ENCODE data around the gene STK25.

STK25 gene

DNA sequence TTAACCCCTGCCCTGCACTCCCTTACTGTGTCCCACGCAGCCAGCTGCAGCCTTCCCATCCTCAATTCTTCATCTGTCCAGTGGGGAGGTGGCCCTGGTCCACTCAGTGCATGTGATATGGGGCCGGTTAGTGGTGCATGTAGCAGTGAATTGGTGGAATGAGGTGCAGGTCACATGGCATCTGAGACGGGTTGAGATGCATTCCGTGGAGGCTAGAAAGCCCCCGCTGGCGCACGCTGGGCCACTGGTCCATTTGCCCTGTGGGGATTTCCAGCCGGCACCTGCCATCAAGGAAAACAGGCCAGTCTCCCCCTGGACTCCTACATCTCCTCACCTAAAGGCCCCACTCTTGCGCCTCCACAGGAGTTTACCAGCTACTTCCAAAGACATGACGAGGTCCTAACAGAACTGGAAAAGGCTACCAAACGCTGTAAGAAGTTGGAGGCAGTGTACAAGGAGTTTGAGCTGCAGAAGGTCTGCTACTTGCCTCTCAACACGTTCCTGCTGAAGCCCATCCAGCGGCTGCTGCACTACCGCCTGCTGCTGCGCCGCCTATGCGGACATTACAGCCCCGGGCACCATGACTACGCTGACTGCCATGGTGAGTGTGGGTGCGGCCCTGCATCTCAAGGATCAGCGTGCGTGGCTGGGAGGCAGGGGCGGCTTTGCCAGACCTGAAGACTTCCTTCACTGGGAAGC is 40.5 kb downstream of the STK25 start:
- Histone ChIP-seq H3K4me1 (ENCODE audit: control insufficient read depth, insufficient read depth, low read length) (no peaks in the 10 kb centered on the region), H3K4me3 (ENCODE audit: low read depth, low read length) (no peak overlapping the region), H3K36me3 (ENCODE audit: control insufficient read depth in 2 of 2, insufficient read depth in 1 of 2, low read length in 2 of 2) (peaks cover 0 to 25% of the 10 kb centered on the region in 2 experiments; a peak in 1 of 3 replicates), H3K9me3 (ENCODE audit: control insufficient read depth, insufficient read depth, low read depth, low read length) (no peaks in the 10 kb centered on the region), H3K27ac (ENCODE audit: extremely low read depth, low read depth, low read length) (no peak overlapping the region)
- ChIA-PET CTCF (interaction anchor here (0.6 kb wide), 1 partner anchor 410 kb away, joined by 4 read pairs; no protein-coding TSS in a partner anchor), POLR2A (no interaction called here)
- no peak for TF ChIP-seq GFI1B (tag by site-specific recombination; IDR thresholded peaks at IDR 0.05)
- no peak for TF ChIP-seq ZNF394 (tag by site-specific recombination; IDR thresholded peaks at IDR 0.05; ENCODE audit: borderline replicate concordance)
- no peak for TF ChIP-seq ZNF10 (tag by site-specific recombination; IDR thresholded peaks at IDR 0.05)

DNA sequence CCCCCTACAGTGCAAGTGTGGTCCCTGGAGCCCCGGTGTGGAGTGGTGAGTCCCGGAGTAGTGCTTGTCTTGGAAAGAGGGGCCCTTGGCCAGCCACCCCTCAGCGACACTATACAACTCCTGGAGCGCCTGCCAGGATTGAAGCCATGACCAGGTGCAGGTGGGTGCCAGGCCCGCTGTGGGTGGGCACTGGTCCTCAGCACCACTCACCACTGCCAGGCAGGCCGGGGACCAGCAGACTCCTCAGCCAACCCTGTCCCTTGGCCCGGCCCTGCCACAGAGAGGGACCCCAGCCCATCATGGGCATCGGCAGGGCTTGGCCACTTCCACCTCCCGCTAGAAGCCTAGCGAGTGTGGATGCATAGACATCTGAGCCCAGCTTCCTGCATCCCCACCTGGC is 42.2 kb downstream of the STK25 start:
- POLR2A ChIA-PET = interaction anchor here (0.6 kb wide), 1 partner anchor 180 kb away, joined by 6 read pairs; no protein-coding TSS in a partner anchor
- Histone ChIP-seq H3K27ac (ENCODE audit: extremely low read depth, low read depth, low read length) (no peak overlapping the region), H3K36me3 (ENCODE audit: control insufficient read depth in 2 of 2, insufficient read depth in 1 of 2, low read length in 2 of 2) (peaks cover 0 to 25% of the 10 kb centered on the region in 2 experiments; a peak in 1 of 3 replicates), H3K4me3 (ENCODE audit: low read depth, low read length) (no peak overlapping the region), H3K9me3 (ENCODE audit: control insufficient read depth, insufficient read depth, low read depth, low read length) (no peaks in the 10 kb centered on the region), H3K4me1 (ENCODE audit: control insufficient read depth, insufficient read depth, low read length) (no peaks in the 10 kb centered on the region)
- CTCF ChIA-PET = no interaction called here
- TF ChIP-seq, protein P1, sequence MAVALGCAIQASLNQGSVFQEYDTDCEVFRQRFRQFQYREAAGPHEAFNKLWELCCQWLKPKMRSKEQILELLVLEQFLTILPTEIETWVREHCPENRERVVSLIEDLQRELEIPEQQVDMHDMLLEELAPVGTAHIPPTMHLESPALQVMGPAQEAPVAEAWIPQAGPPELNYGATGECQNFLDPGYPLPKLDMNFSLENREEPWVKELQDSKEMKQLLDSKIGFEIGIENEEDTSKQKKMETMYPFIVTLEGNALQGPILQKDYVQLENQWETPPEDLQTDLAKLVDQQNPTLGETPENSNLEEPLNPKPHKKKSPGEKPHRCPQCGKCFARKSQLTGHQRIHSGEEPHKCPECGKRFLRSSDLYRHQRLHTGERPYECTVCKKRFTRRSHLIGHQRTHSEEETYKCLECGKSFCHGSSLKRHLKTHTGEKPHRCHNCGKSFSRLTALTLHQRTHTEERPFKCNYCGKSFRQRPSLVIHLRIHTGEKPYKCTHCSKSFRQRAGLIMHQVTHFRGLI (tag by site-specific recombination; IDR thresholded peaks at IDR 0.05) = no peak
- TF ChIP-seq ZNF138 (tag by site-specific recombination; IDR thresholded peaks at IDR 0.05; ENCODE audit: borderline replicate concordance) (no peak), ZBTB17 (tag by site-specific recombination; IDR thresholded peaks at IDR 0.05) (no peak), ZNF677 (tag by site-specific recombination; IDR thresholded peaks at IDR 0.05) (no peak), ZNF548 (tag by site-specific recombination; IDR thresholded peaks at IDR 0.05) (no peak), ZNF514 (tag by site-specific recombination; IDR thresholded peaks at IDR 0.05) (no peak), ZNF621 (tag by site-specific recombination; IDR thresholded peaks at IDR 0.05) (no peak), ZNF560 (tag by site-specific recombination; IDR thresholded peaks at IDR 0.05; ENCODE audit: borderline replicate concordance) (no peak), ZNF626 (tag by site-specific recombination; IDR thresholded peaks at IDR 0.05) (no peak), MYNN (tag by site-specific recombination; IDR thresholded peaks at IDR 0.05; ENCODE audit: borderline replicate concordance) (no peak), ZFP3 (tag by site-specific recombination; IDR thresholded peaks at IDR 0.05; ENCODE audit: low read depth) (no peak)
- TF ChIP-seq, protein P2, sequence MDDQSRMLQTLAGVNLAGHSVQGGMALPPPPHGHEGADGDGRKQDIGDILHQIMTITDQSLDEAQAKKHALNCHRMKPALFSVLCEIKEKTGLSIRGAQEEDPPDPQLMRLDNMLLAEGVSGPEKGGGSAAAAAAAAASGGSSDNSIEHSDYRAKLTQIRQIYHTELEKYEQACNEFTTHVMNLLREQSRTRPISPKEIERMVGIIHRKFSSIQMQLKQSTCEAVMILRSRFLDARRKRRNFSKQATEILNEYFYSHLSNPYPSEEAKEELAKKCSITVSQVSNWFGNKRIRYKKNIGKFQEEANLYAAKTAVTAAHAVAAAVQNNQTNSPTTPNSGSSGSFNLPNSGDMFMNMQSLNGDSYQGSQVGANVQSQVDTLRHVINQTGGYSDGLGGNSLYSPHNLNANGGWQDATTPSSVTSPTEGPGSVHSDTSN (CRISPR knock-in tag; IDR thresholded peaks at IDR 0.05) = no peak
- TF ChIP-seq, protein P3, sequence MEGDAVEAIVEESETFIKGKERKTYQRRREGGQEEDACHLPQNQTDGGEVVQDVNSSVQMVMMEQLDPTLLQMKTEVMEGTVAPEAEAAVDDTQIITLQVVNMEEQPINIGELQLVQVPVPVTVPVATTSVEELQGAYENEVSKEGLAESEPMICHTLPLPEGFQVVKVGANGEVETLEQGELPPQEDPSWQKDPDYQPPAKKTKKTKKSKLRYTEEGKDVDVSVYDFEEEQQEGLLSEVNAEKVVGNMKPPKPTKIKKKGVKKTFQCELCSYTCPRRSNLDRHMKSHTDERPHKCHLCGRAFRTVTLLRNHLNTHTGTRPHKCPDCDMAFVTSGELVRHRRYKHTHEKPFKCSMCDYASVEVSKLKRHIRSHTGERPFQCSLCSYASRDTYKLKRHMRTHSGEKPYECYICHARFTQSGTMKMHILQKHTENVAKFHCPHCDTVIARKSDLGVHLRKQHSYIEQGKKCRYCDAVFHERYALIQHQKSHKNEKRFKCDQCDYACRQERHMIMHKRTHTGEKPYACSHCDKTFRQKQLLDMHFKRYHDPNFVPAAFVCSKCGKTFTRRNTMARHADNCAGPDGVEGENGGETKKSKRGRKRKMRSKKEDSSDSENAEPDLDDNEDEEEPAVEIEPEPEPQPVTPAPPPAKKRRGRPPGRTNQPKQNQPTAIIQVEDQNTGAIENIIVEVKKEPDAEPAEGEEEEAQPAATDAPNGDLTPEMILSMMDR (tag by site-specific recombination; IDR thresholded peaks at IDR 0.05) = no peak
- TF ChIP-seq, protein P4, sequence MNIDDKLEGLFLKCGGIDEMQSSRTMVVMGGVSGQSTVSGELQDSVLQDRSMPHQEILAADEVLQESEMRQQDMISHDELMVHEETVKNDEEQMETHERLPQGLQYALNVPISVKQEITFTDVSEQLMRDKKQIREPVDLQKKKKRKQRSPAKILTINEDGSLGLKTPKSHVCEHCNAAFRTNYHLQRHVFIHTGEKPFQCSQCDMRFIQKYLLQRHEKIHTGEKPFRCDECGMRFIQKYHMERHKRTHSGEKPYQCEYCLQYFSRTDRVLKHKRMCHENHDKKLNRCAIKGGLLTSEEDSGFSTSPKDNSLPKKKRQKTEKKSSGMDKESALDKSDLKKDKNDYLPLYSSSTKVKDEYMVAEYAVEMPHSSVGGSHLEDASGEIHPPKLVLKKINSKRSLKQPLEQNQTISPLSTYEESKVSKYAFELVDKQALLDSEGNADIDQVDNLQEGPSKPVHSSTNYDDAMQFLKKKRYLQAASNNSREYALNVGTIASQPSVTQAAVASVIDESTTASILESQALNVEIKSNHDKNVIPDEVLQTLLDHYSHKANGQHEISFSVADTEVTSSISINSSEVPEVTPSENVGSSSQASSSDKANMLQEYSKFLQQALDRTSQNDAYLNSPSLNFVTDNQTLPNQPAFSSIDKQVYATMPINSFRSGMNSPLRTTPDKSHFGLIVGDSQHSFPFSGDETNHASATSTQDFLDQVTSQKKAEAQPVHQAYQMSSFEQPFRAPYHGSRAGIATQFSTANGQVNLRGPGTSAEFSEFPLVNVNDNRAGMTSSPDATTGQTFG (tag by site-specific recombination; IDR thresholded peaks at IDR 0.05; ENCODE audit: borderline replicate concordance) = no peak
- TF ChIP-seq, protein P5, sequence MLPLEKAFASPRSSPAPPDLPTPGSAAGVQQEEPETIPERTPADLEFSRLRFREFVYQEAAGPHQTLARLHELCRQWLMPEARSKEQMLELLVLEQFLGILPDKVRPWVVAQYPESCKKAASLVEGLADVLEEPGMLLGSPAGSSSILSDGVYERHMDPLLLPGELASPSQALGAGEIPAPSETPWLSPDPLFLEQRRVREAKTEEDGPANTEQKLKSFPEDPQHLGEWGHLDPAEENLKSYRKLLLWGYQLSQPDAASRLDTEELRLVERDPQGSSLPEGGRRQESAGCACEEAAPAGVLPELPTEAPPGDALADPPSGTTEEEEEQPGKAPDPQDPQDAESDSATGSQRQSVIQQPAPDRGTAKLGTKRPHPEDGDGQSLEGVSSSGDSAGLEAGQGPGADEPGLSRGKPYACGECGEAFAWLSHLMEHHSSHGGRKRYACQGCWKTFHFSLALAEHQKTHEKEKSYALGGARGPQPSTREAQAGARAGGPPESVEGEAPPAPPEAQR (tag by site-specific recombination; IDR thresholded peaks at IDR 0.05) = no peak
- TF ChIP-seq, protein P6, sequence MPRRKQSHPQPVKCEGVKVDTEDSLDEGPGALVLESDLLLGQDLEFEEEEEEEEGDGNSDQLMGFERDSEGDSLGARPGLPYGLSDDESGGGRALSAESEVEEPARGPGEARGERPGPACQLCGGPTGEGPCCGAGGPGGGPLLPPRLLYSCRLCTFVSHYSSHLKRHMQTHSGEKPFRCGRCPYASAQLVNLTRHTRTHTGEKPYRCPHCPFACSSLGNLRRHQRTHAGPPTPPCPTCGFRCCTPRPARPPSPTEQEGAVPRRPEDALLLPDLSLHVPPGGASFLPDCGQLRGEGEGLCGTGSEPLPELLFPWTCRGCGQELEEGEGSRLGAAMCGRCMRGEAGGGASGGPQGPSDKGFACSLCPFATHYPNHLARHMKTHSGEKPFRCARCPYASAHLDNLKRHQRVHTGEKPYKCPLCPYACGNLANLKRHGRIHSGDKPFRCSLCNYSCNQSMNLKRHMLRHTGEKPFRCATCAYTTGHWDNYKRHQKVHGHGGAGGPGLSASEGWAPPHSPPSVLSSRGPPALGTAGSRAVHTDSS (tag by site-specific recombination; IDR thresholded peaks at IDR 0.05) = no peak
